Gastrocnemius medialis (tissue), 4 donors: ENCODE data around the gene UTP14A. TPM values are rescaled to one million over a fixed set of nuclear protein-coding genes. Genes with fewer than 3 reads are reported as not detected.
A peak's percentile ranks its signal among the peaks of the same experiment; 100 is the strongest.
"Not testable (repeated sequence)": the region's sequence is repeated elsewhere in the genome, so short reads cannot be mapped to it uniquely, and the experiment has no call there.

Experiments used
- ATAC-seq, 2 donors: fragments of 150-250 bp; one replicate each; pipeline ENCODE4 v1.9.1; 2016
- DNase-seq, 2 donors: peaks; one replicate each; pipeline ENCODE4 v3.0.0-alpha.2; 2019
- H3K27ac ChIP-seq, 4 donors: fragments of 200-600 bp; sonication (generic); 1 replicate in 1 of 4; 2 replicates in 3 of 4; pipeline ENCODE4 v1.5.1; 2016 to 2018; ENCODE audit warnings: mild to moderate bottlenecking in 2 of 4, moderate library complexity in 1 of 4
- H3K27me3 ChIP-seq, 3 donors: fragments of 200-600 bp; sonication (generic) in 2 of 3; 1 replicate in 1 of 3; 2 replicates in 2 of 3; pipeline versions ENCODE4 v1.5.1 to v1.6.0; 2016 to 2019; ENCODE audit warnings: mild to moderate bottlenecking in 1 of 3, moderate library complexity in 1 of 3
- H3K36me3 ChIP-seq, 2 donors: fragments of 200-600 bp; sonication (generic) in 1 of 2; one replicate each; pipeline ENCODE4 v1.5.1; 2017 to 2018
- H3K4me1 ChIP-seq, 2 donors: fragments of 200-600 bp; sonication (generic) in 1 of 2; one replicate each; pipeline ENCODE4 v1.5.1; 2016 to 2017; ENCODE audit warnings: mild to moderate bottlenecking in 2 of 2
- H3K4me3 ChIP-seq, 4 donors: fragments of 200-600 bp; sonication (generic) in 3 of 4; 1 replicate in 1 of 4; 2 replicates in 3 of 4; pipeline ENCODE4 v1.5.1; 2016 to 2019; ENCODE audit warnings: mild to moderate bottlenecking in 2 of 4
- H3K9me3 ChIP-seq, 3 donors: fragments of 200-600 bp; sonication (generic) in 2 of 3; 1 replicate in 1 of 3; 2 replicates in 2 of 3; pipeline ENCODE4 v1.5.1; 2016 to 2019
- CTCF ChIP-seq, 5 experiments: fragments of 450-650 bp in 3 of 5; fragments of 200-600 bp in 2 of 5; sonication (generic) in 2 of 5; IDR thresholded peaks in 4 of 5; conservative IDR thresholded peaks in 1 of 5; 1 replicate in 4 of 5; 2 replicates in 1 of 5; pipeline ENCODE4 v1.5.1; 2016 to 2019; ENCODE audit warnings: antibody characterized with exemption in 5 of 5, mild to moderate bottlenecking in 3 of 5, moderate library complexity in 3 of 5
- POLR2A ChIP-seq, 2 donors: fragments of 450-650 bp; IDR thresholded peaks; one replicate each; pipeline ENCODE4 v1.6.1; 2017; ENCODE audit warnings: antibody characterized with exemption in 2 of 2, mild to moderate bottlenecking in 2 of 2, moderate library complexity in 2 of 2
- in situ Hi-C, 4 donors: fragments of 200-750 bp; cut with MboI; loops; one replicate each; pipeline versions ENCODE4 v1.15.0 to v1.8.0; 2017; ENCODE audit warnings: low sequenced_read_pairs in 4 of 4
- intact Hi-C: fragments of 100-400 bp; cut with DNase I; formaldehyde crosslinking; loops from one replicate; pipeline ENCODE4 v1.15.1; 2023; ENCODE audit warnings: low total_unique reads
- total RNA-seq, 4 donors: library from RNA; depleted of rRNA; stranded (reverse); fragments of >200 nt; gene quantifications; one replicate each; pipeline versions ENCODE4 v1.1.0 to v1.2.3, GENCODE V29; 2016

The UTP14A gene
- total RNA-seq = 10 to 100 TPM in 3 of 4 donors, 1 to 10 TPM in 1; 10.0 to 13.9 (median 10.9) TPM

- H3K4me1 ChIP-seq = peaks cover 0 to 7% of the 10 kb centered on the region in 2 donors
- no peaks in the 10 kb centered on the region for H3K27me3 ChIP-seq
- in situ Hi-C loops = no loop called here
- ATAC-seq (peak; percentile 99), DNase-seq (peak; percentile 75 to 84)
- H3K9me3 ChIP-seq = no peaks in the 10 kb centered on the region
- peak within 1 kb of the TSS; percentile 82 to 86 (median 86) for H3K27ac ChIP-seq
- TF ChIP-seq POLR2A (IDR thresholded peaks at IDR 0.05) (peak in 1 of 2 donors; percentile 37), CTCF (IDR thresholded peaks at IDR 0.05 in 4 of 5, conservative IDR thresholded peaks at IDR 0.05 in 1 of 5) (no peak)
- H3K4me3 ChIP-seq = peak within 1 kb of the TSS; percentile 61 to 86 (median 81)
- intact Hi-C loops = loop anchor here (1.0 to 10.0 kb wide), 3 partner anchors 25 to 381 kb away; partner anchors contain the start of genes SMARCA1 and ZDHHC9
- H3K36me3 ChIP-seq = peaks cover 0 to 24% of the 10 kb centered on the region in 2 donors
Observed at GRCh38 chrX:129905787-129906580, at the start of gene UTP14A. TSS of gene UTP14A (plus strand) at chrX:129906164. CDS start at chrX:129906211, 47 bp downstream.

- H3K36me3 ChIP-seq, intact Hi-C loops, H3K27ac ChIP-seq, H3K4me3 ChIP-seq, H3K4me1 ChIP-seq, H3K27me3 ChIP-seq, DNase-seq, ATAC-seq, in situ Hi-C loops, H3K9me3 ChIP-seq: not testable (repeated sequence)
Observed at GRCh38 chrX:129859134-129859533, 46.8 kb upstream of the UTP14A start.

GRCh38 chrX:129866321-129866720 is 39.6 kb upstream of the UTP14A start:
- in situ Hi-C loops, DNase-seq, H3K9me3 ChIP-seq, H3K27ac ChIP-seq, ATAC-seq, H3K4me1 ChIP-seq, H3K36me3 ChIP-seq, H3K27me3 ChIP-seq, intact Hi-C loops, H3K4me3 ChIP-seq: not testable (repeated sequence)

GRCh38 chrX:129872524-129872923 is 33.4 kb upstream of the UTP14A start:
- TF ChIP-seq POLR2A (IDR thresholded peaks at IDR 0.05) = no peak
- no peak for TF ChIP-seq CTCF (IDR thresholded peaks at IDR 0.05 in 4 of 5, conservative IDR thresholded peaks at IDR 0.05 in 1 of 5)
- Histone ChIP-seq H3K4me1 (no peaks in the 10 kb centered on the region), H3K9me3 (no peaks in the 10 kb centered on the region), H3K36me3 (no peaks in the 10 kb centered on the region), H3K27me3 (no peaks in the 10 kb centered on the region), H3K4me3 (no peak overlapping the region), H3K27ac (no peak overlapping the region)
- intact Hi-C loops = no loop called here
- in situ Hi-C loops = no loop called here
- DNase-seq (no peak), ATAC-seq (no peak)

- no peak for DNase-seq
- intact Hi-C loops (no loop called here), in situ Hi-C loops (no loop called here)
- Histone ChIP-seq H3K4me3 (no peak overlapping the region), H3K9me3 (no peaks in the 10 kb centered on the region), H3K27me3 (no peaks in the 10 kb centered on the region), H3K27ac (no peak overlapping the region), H3K36me3 (no peaks in the 10 kb centered on the region), H3K4me1 (no peaks in the 10 kb centered on the region)
- ATAC-seq = no peak
- TF ChIP-seq CTCF (IDR thresholded peaks at IDR 0.05 in 4 of 5, conservative IDR thresholded peaks at IDR 0.05 in 1 of 5) (no peak), POLR2A (IDR thresholded peaks at IDR 0.05) (no peak)
Observed at GRCh38 chrX:129875669-129876068, 30.3 kb upstream of the UTP14A start.
